Neural cell (in vitro differentiated cells): Measurements from ENCODE around the gene CDH8. TPM values are rescaled to one million over a fixed set of nuclear protein-coding genes. Genes with fewer than 3 reads are reported as not detected.

Experiments used
- H2AFZ ChIP-seq: fragments of 200-600, 300-800 bp; sonication (generic), shearing (Covaris generic); 2 replicates; pipeline ENCODE4 v1.6.0; 2014; ENCODE audit warnings: low read depth, mild to moderate bottlenecking, antibody characterized with exemption, low read length, moderate library complexity
- H3F3A ChIP-seq: fragments of 200-600 bp; shearing (Covaris generic); 2 replicates; pipeline ENCODE4 v1.6.1; 2016; ENCODE audit warnings: mild to moderate bottlenecking, moderate library complexity, mixed read lengths, antibody characterized with exemption, low read length; ENCODE audit not compliant: insufficient read depth, poor library complexity, severe bottlenecking
- H3K27ac ChIP-seq: fragments of 200-600, 300-800 bp; sonication (generic), shearing (Covaris generic); 2 replicates; pipeline ENCODE4 v1.5.1; 2014; ENCODE audit warnings: mild to moderate bottlenecking, low read length, moderate library complexity
- H3K27me3 ChIP-seq: fragments of 300-800, 200-600 bp; sonication (generic), shearing (Covaris generic); 2 replicates; pipeline ENCODE4 v1.6.0; 2014; ENCODE audit warnings: mild to moderate bottlenecking, low read depth, low read length, moderate library complexity; ENCODE audit not compliant: insufficient read depth
- H3K36me3 ChIP-seq: fragments of 300-800, 200-600 bp; sonication (generic), shearing (Covaris generic); 2 replicates; pipeline ENCODE4 v1.5.1; 2014; ENCODE audit warnings: mild to moderate bottlenecking, antibody characterized with exemption, low read length, moderate library complexity; ENCODE audit not compliant: insufficient read depth
- H3K4me2 ChIP-seq: fragments of 300-800, 200-600 bp; sonication (generic), shearing (Covaris generic); 2 replicates; pipeline ENCODE4 v1.6.0; 2014; ENCODE audit warnings: mild to moderate bottlenecking, low read length
- H3K4me3 ChIP-seq: fragments of 300-800, 200-600 bp; sonication (generic), shearing (Covaris generic); 2 replicates; pipeline ENCODE4 v1.5.1; 2014; ENCODE audit warnings: mild to moderate bottlenecking, low read length, moderate library complexity
- H3K79me2 ChIP-seq: fragments of 200-600 bp; shearing (Covaris generic); replicated peaks from 2 replicates; pipeline ENCODE4 v1.6.0; 2014; ENCODE audit warnings: mild to moderate bottlenecking, low read length, moderate library complexity; ENCODE audit not compliant: insufficient read depth
- H3K9ac ChIP-seq: fragments of 300-800, 200-600 bp; sonication (generic), shearing (Covaris generic); 2 replicates; pipeline ENCODE4 v1.6.1; 2016; ENCODE audit warnings: mild to moderate bottlenecking, low read length, mixed read lengths
- H3K9me2 ChIP-seq: fragments of 200-600 bp; shearing (Covaris generic); 2 replicates; pipeline ENCODE4 v1.6.1; 2016; ENCODE audit warnings: mild to moderate bottlenecking, low read length, mixed read lengths; ENCODE audit not compliant: insufficient read depth
- H3K9me3 ChIP-seq: fragments of 200-600, 300-800 bp; sonication (generic), shearing (Covaris generic); 2 replicates; pipeline ENCODE4 v1.6.1; 2016; ENCODE audit warnings: mild to moderate bottlenecking, mixed run types, low read length, moderate library complexity, mixed read lengths
- H4K20me1 ChIP-seq: fragments of 200-600 bp; shearing (Covaris generic); 2 replicates; pipeline ENCODE4 v1.6.1; 2016; ENCODE audit warnings: mild to moderate bottlenecking, mixed run types; ENCODE audit not compliant: insufficient read depth
- CTCF ChIP-seq: fragments of 450-650 bp; IDR thresholded peaks from 2 replicates; pipeline ENCODE4 v1.5.1; 2014; ENCODE audit warnings: antibody characterized with exemption, mild to moderate bottlenecking, moderate library complexity; ENCODE audit not compliant: poor library complexity, severe bottlenecking
- EP300 ChIP-seq: fragments of 450-650 bp; conservative IDR thresholded peaks from 2 replicates; pipeline ENCODE4 v1.6.1; 2014; ENCODE audit warnings: antibody characterized with exemption, mild to moderate bottlenecking, moderate library complexity; ENCODE audit not compliant: poor library complexity, severe bottlenecking
- EZH2 ChIP-seq: fragments of 200-600, 300-800 bp; shearing (Covaris generic), sonication (generic); IDR thresholded peaks from 2 replicates; pipeline ENCODE4 v1.6.1; 2014; ENCODE audit warnings: antibody characterized with exemption, low read length, borderline replicate concordance, mild to moderate bottlenecking; ENCODE audit not compliant: insufficient read depth, poor library complexity, severe bottlenecking
- MXI1 ChIP-seq: fragments of 450-650 bp; conservative IDR thresholded peaks from 2 replicates; pipeline ENCODE4 v1.6.1; 2014; ENCODE audit warnings: antibody characterized with exemption, mild to moderate bottlenecking; ENCODE audit not compliant: poor library complexity, severe bottlenecking
- POLR2AphosphoS5 ChIP-seq: IDR thresholded peaks from 2 replicates; pipeline ENCODE4 v1.6.1; 2012
- RAD21 ChIP-seq: fragments of 450-650 bp; conservative IDR thresholded peaks from 2 replicates; pipeline ENCODE4 v1.6.1; 2014; ENCODE audit warnings: antibody characterized with exemption, mild to moderate bottlenecking, moderate library complexity
- REST ChIP-seq: IDR thresholded peaks from 2 replicates; pipeline ENCODE4 v1.6.1; 2012; ENCODE audit warnings: borderline replicate concordance
- SMC3 ChIP-seq: fragments of 450-650 bp; conservative IDR thresholded peaks from 2 replicates; pipeline ENCODE4 v1.6.1; 2014; ENCODE audit warnings: antibody characterized with exemption, mild to moderate bottlenecking, moderate library complexity; ENCODE audit not compliant: poor library complexity
- TAF1 ChIP-seq: IDR thresholded peaks from 2 replicates; pipeline ENCODE4 v1.6.1; 2012; ENCODE audit warnings: low read depth
- polyA plus RNA-seq: library from polyadenylated mRNA; depleted of rRNA; stranded (reverse); fragments of >200 nt; gene quantifications from 2 replicates; pipeline ENCODE4 v1.2.3, GENCODE V29; 2014

The CDH8 gene
- polyA plus RNA-seq, 1 donor from 2014 or later: 5.0 TPM

GRCh38 chr16:61871837-61872777, 164.1 kb downstream of the CDH8 start:
- no peak for TF ChIP-seq MXI1
- no peak for TF ChIP-seq REST
- no peak for TF ChIP-seq CTCF
- no peak for TF ChIP-seq SMC3
- TF ChIP-seq EP300: no peak
- no peak for TF ChIP-seq RAD21
- TF ChIP-seq EZH2: no peak
- no peak for TF ChIP-seq TAF1
- no peak for TF ChIP-seq POLR2AphosphoS5
- H3K27ac ChIP-seq: no peak overlapping the region
- H3K79me2 ChIP-seq: no peaks in the 10 kb centered on the region
- no peaks in the 10 kb centered on the region for H3K36me3 ChIP-seq
- H2AFZ ChIP-seq: no peak overlapping the region
- no peaks in the 10 kb centered on the region for H3K27me3 ChIP-seq
- H3F3A ChIP-seq: no peaks in the 10 kb centered on the region
- H3K4me3 ChIP-seq: no peak overlapping the region
- H4K20me1 ChIP-seq: no peaks in the 10 kb centered on the region
- no peaks in the 10 kb centered on the region for H3K9me2 ChIP-seq
- no peak overlapping the region for H3K9ac ChIP-seq
- no peaks in the 10 kb centered on the region for H3K9me3 ChIP-seq
- H3K4me2 ChIP-seq: no peak overlapping the region

- Histone ChIP-seq H3K9me3 (no peaks in the 10 kb centered on the region), H3K27me3 (no peaks in the 10 kb centered on the region), H3K36me3 (no peaks in the 10 kb centered on the region), H3K9ac (no peak overlapping the region), H3K4me2 (no peak overlapping the region), H4K20me1 (no peaks in the 10 kb centered on the region), H3F3A (no peaks in the 10 kb centered on the region), H3K27ac (no peak overlapping the region), H3K79me2 (no peaks in the 10 kb centered on the region), H2AFZ (no peak overlapping the region), H3K9me2 (no peaks in the 10 kb centered on the region), H3K4me3 (no peak overlapping the region)
- TF ChIP-seq POLR2AphosphoS5 (no peak), EZH2 (no peak), REST (no peak), MXI1 (no peak), SMC3 (no peak), CTCF (no peak)
Observed at GRCh38 chr16:61862221-61863155, 173.8 kb downstream of the CDH8 start.
